CD4-positive, alpha-beta memory T cell (primary cell): ENCODE results near the gene STX16. TPM values are rescaled to one million over a fixed set of nuclear protein-coding genes. Genes with fewer than 3 reads are reported as not detected.
A peak's percentile ranks its signal among the peaks of the same experiment; 100 is the strongest.

ENCODE experiments used
- CTCF ChIA-PET: fragments of 350-600 bp; sonication (Branson Sonifier 250); formaldehyde crosslinking; loops from one replicate; lab custom pipeline; 2021; ENCODE audit warnings: inconsistent platforms; ENCODE audit not compliant: partially characterized antibody; lab: Charles Lee
- POLR2A ChIA-PET: fragments of 350-600 bp; sonication (Branson Sonifier 250); formaldehyde crosslinking; loops from one replicate; lab custom pipeline; 2021; ENCODE audit not compliant: partially characterized antibody; lab: Charles Lee
- DNase-seq, 5 donors: peaks; one replicate each; pipeline versions ENCODE4 v3.0.0 to v3.0.0-alpha.2; 2020 to 2022; ENCODE audit warnings: mixed read lengths in 1 of 5
- H3K27ac ChIP-seq: one replicate; pipeline ENCODE4 v1.7.0; 2013; ENCODE audit warnings: low read depth, low read length
- H3K27me3 ChIP-seq: 2 replicates; pipeline ENCODE4 v1.7.0; 2013; ENCODE audit warnings: mild to moderate bottlenecking, low read length, moderate library complexity; ENCODE audit not compliant: insufficient read depth
- H3K36me3 ChIP-seq: 2 replicates; pipeline ENCODE4 v1.7.0; 2013; ENCODE audit warnings: mild to moderate bottlenecking, low read length, moderate library complexity; ENCODE audit not compliant: insufficient read depth
- H3K4me1 ChIP-seq: 2 replicates; pipeline ENCODE4 v1.7.0; 2013; ENCODE audit warnings: mild to moderate bottlenecking, low read length, moderate library complexity; ENCODE audit not compliant: insufficient read depth
- H3K4me3 ChIP-seq, 2 donors: one replicate each; pipeline ENCODE4 v1.7.0; 2013; ENCODE audit warnings: low read length in 2 of 2, mild to moderate bottlenecking in 1 of 2
- H3K9me3 ChIP-seq, 2 donors: one replicate each; pipeline ENCODE4 v1.7.0; 2013; ENCODE audit warnings: low read length in 2 of 2, control low read depth in 1 of 2; ENCODE audit not compliant: control insufficient read depth in 1 of 2
- H3K27ac Mint-ChIP-seq, 7 donors: one replicate each; pipeline ENCODE4 v1.8.0; 2020 to 2021; ENCODE audit warnings: mixed read lengths in 7 of 7, mild to moderate bottlenecking in 6 of 7, inconsistent platforms in 3 of 7, moderate library complexity in 3 of 7
- H3K27me3 Mint-ChIP-seq, 2 donors: one replicate each; pipeline ENCODE4 v1.8.0; 2020 to 2021; ENCODE audit warnings: mixed read lengths in 2 of 2
- H3K36me3 Mint-ChIP-seq, 2 donors: one replicate each; pipeline ENCODE4 v1.8.0; 2020 to 2021; ENCODE audit warnings: mixed read lengths in 2 of 2, inconsistent platforms in 1 of 2, mild to moderate bottlenecking in 1 of 2
- H3K4me1 Mint-ChIP-seq, 4 donors: one replicate each; pipeline ENCODE4 v1.8.0; 2020 to 2021; ENCODE audit warnings: mixed read lengths in 4 of 4, mild to moderate bottlenecking in 1 of 4
- H3K4me3 Mint-ChIP-seq, 8 donors: one replicate each; pipeline ENCODE4 v1.8.0; 2020 to 2021; ENCODE audit warnings: mixed read lengths in 8 of 8, mild to moderate bottlenecking in 7 of 8, moderate library complexity in 6 of 8, inconsistent platforms in 3 of 8
- H3K9me3 Mint-ChIP-seq, 8 donors: one replicate each; pipeline ENCODE4 v1.8.0; 2020 to 2021; ENCODE audit warnings: mixed read lengths in 8 of 8, mild to moderate bottlenecking in 5 of 8, inconsistent platforms in 3 of 8, moderate library complexity in 1 of 8
- intact Hi-C: fragments of 100-400 bp; cut with micrococcal nuclease; formaldehyde crosslinking; loops from one replicate; pipeline ENCODE4 v1.15.1; 2023
- polyA plus RNA-seq, 2 donors: library from polyadenylated mRNA; unstranded; fragments of 300-500 nt; fragmentation: Illumina TruSeq; gene quantifications; one replicate each; pipeline ENCODE4 v1.2.3, GENCODE V29; 2021
- total RNA-seq, 2 experiments: library from RNA; stranded (reverse); gene quantifications; one replicate each; pipeline ENCODE4 v1.2.3, GENCODE V29; 2021

Gene STX16
- total and polyA plus RNA-seq, 4 experiments from 2014 or later: 16.5 to 167 (median 91.3) TPM

- peaks cover 7 to 24% of the 10 kb centered on the region in 2 donors for H3K36me3 Mint-ChIP-seq
- H3K27me3 Mint-ChIP-seq: no peaks in the 10 kb centered on the region
- CTCF ChIA-PET: no interaction called here
- Histone ChIP-seq H3K27ac (no peak overlapping the region), H3K4me1 (peaks cover 16% of the 10 kb centered on the region), H3K4me3 (no peak overlapping the region), H3K27me3 (no peaks in the 10 kb centered on the region), H3K36me3 (peaks cover 10% of the 10 kb centered on the region), H3K9me3 (no peaks in the 10 kb centered on the region)
- POLR2A ChIA-PET: no interaction called here
- H3K9me3 Mint-ChIP-seq: no peaks in the 10 kb centered on the region
- intact Hi-C loops: no loop called here
- no peak overlapping the region for H3K4me3 Mint-ChIP-seq
- no peak for DNase-seq
- peaks cover 1 to 14% (median 9%) of the 10 kb centered on the region in 4 donors for H3K4me1 Mint-ChIP-seq
- H3K27ac Mint-ChIP-seq: no peak overlapping the region
Observed at GRCh38 chr20:58696411-58696961, 45.4 kb downstream of the STX16 start.

GRCh38 chr20:58697201-58697866 lies 46.3 kb downstream of the STX16 start:
- ChIA-PET POLR2A (no interaction called here), CTCF (no interaction called here)
- Mint-ChIP-seq H3K9me3 (no peaks in the 10 kb centered on the region), H3K4me1 (peaks cover 1 to 11% (median 7%) of the 10 kb centered on the region in 4 donors), H3K36me3 (peaks cover 9 to 29% of the 10 kb centered on the region in 2 donors), H3K27ac (peak overlapping the region in 2 of 7 donors; percentile 9 to 30), H3K4me3 (no peak overlapping the region), H3K27me3 (no peaks in the 10 kb centered on the region)
- peaks cover 16% of the 10 kb centered on the region for H3K4me1 ChIP-seq
- no peaks in the 10 kb centered on the region for H3K27me3 ChIP-seq
- peaks cover 10% of the 10 kb centered on the region for H3K36me3 ChIP-seq
- no peaks in the 10 kb centered on the region for H3K9me3 ChIP-seq
- H3K27ac ChIP-seq: no peak overlapping the region
- intact Hi-C loops: no loop called here
- no peak for DNase-seq
- no peak overlapping the region for H3K4me3 ChIP-seq

DNA sequence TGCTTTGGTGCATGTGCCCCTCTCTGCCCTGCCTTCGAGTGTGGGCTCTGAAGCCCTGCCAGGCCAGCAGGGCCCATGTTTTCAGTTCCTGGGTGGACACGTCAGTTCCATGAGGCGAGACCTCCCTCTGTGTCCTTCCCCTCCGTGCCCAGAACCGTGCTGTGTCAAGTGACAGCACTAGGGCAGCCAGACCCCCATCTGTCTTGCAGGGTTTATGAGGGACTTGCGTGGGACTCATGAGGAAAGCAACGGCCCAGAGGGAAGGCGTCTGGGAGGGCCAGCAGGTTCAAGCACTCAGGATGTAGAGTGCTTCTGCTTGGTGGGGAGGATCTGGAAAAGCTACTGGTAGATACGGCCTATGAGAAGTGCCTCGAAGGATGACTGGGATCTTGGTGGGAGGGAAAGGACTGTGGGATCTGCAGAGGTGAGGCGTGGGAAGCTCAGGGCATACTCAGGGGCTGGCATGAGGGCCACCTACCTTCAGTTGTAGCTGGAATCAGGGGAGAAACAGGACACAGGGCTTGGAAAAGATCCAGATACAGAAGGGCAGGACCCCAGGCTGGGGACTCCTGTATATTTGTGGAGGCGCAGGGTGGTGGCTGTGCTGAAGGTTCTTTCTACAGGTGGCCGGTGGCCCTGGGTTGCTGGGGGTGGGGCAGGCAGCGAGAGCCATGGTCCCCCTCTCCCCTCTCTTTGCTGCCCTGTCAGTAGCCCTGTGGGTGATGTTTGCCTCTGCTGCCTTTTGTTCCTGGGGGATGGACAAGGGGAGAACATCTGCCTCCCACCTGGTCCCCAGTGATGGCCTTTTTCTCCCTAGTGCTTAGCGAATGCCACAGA lies 47.0 kb downstream of the STX16 start:
- no peak overlapping the region for H3K4me3 ChIP-seq
- Mint-ChIP-seq H3K36me3 (peaks cover 17 to 35% of the 10 kb centered on the region in 2 donors), H3K4me1 (peaks cover 3 to 11% (median 7%) of the 10 kb centered on the region in 4 donors), H3K27ac (peak overlapping the region in 4 of 7 donors; percentile 51 to 89 (median 68)), H3K27me3 (no peaks in the 10 kb centered on the region), H3K4me3 (no peak overlapping the region), H3K9me3 (no peaks in the 10 kb centered on the region)
- H3K27me3 ChIP-seq: no peaks in the 10 kb centered on the region
- no peaks in the 10 kb centered on the region for H3K9me3 ChIP-seq
- ChIA-PET POLR2A (no interaction called here), CTCF (no interaction called here)
- DNase-seq: no peak
- peaks cover 14% of the 10 kb centered on the region for H3K36me3 ChIP-seq
- H3K4me1 ChIP-seq: peaks cover 16% of the 10 kb centered on the region
- intact Hi-C loops: no loop called here
- no peak overlapping the region for H3K27ac ChIP-seq

- Histone ChIP-seq H3K27ac (no peak overlapping the region), H3K27me3 (no peaks in the 10 kb centered on the region), H3K4me1 (peaks cover 8% of the 10 kb centered on the region), H3K9me3 (no peaks in the 10 kb centered on the region), H3K4me3 (no peak overlapping the region), H3K36me3 (peaks cover 23% of the 10 kb centered on the region)
- Mint-ChIP-seq H3K27ac (no peak overlapping the region), H3K4me3 (peak overlapping the region in 1 of 8 donors; percentile 50), H3K9me3 (no peaks in the 10 kb centered on the region), H3K36me3 (peaks cover 23 to 42% of the 10 kb centered on the region in 2 donors), H3K4me1 (peaks cover 0 to 7% (median 3%) of the 10 kb centered on the region in 4 donors), H3K27me3 (no peaks in the 10 kb centered on the region)
- DNase-seq: no peak
- POLR2A ChIA-PET: no interaction called here
- intact Hi-C loops: no loop called here
- CTCF ChIA-PET: interaction anchor here (0.6 kb wide), 1 partner anchor 49 kb away, joined by 3 read pairs; no protein-coding TSS in a partner anchor
Observed at GRCh38 chr20:58698741-58699622, 47.9 kb downstream of the STX16 start.

DNA sequence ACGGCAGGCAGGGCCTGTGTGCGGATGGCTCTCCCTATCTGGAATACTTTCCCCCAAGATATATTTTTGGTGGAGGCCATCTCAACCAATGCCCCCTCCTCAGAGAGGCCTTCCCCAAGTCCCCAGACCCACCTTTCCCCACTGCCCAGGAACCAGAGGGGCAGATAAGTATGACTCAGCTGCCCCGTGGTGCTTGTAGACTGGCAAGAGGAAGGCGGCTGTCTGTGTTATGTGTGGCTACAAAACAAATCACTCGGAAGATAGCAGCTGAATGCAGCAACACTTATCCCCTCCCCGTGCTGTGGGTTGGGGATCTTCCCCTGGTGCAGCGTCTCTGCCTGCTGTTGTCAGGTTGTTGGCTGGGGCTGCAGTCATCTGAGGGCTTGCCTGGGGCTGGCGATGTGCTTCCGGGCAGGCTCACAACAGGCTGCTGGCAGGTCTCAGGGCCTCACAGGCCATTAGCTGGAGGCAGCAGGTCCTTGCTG lies 48.6 kb downstream of the STX16 start:
- Mint-ChIP-seq H3K4me1 (peaks cover 0 to 2% (median under 1%) of the 10 kb centered on the region in 4 donors), H3K27ac (no peak overlapping the region)
- intact Hi-C loops: no loop called here

DNA sequence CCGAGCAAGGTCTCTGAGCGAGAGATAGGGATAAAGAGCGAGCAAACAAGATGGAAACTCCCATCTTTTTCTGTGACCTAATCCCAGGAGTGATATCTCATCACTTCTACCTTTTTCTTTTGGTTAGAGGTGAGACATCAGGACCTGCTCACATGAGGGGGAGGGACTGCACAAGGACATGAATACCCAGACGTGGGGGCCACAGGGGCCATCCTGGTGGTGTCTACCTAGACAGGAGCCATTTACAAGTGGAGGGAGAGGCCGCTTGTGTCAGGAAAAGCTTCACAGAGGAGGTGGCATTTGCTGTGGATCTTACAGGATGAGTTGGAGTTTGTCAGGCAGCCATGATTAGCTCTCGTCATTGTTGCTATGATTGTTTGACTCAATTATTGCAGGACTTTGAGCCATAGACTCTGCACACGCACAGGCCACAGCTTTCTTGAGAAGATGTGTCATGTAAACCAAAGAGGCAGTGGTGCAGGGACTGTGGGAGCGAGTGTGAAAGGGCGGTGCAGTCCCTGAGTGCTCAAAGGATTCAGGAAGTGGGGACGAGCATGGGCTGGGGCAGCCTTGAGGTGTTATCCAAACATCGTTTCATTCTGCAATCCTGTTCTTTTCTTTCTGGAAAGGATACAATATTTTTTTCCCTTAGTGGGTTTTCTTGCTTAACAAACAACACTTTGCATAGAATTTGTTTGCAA lies 49.2 kb downstream of the STX16 start:
- H3K27me3 ChIP-seq: no peaks in the 10 kb centered on the region
- CTCF ChIA-PET: interaction anchor here (0.6 kb wide), 1 partner anchor 50 kb away, joined by 3 read pairs; no protein-coding TSS in a partner anchor
- POLR2A ChIA-PET: interaction anchor here (1.4 kb wide), 1 partner anchor 49 kb away, joined by 5 read pairs; the partner anchor contains the start of gene STX16
- Mint-ChIP-seq H3K36me3 (peaks cover 29 to 51% of the 10 kb centered on the region in 2 donors), H3K27me3 (no peaks in the 10 kb centered on the region), H3K27ac (no peak overlapping the region), H3K4me3 (no peak overlapping the region), H3K4me1 (peaks cover 0 to 2% (median under 1%) of the 10 kb centered on the region in 4 donors), H3K9me3 (no peaks in the 10 kb centered on the region)
- no peaks in the 10 kb centered on the region for H3K4me1 ChIP-seq
- no peak for DNase-seq
- peaks cover 25% of the 10 kb centered on the region for H3K36me3 ChIP-seq
- H3K27ac ChIP-seq: no peak overlapping the region
- no peaks in the 10 kb centered on the region for H3K9me3 ChIP-seq
- no peak overlapping the region for H3K4me3 ChIP-seq
- intact Hi-C loops: no loop called here

More for the DNA sequence above, 48.6 kb downstream of the STX16 start:
- Histone ChIP-seq H3K36me3 (peaks cover 25% of the 10 kb centered on the region), H3K4me1 (peaks cover 3% of the 10 kb centered on the region), H3K27ac (no peak overlapping the region), H3K27me3 (no peaks in the 10 kb centered on the region), H3K4me3 (no peak overlapping the region), H3K9me3 (no peaks in the 10 kb centered on the region)
- no peak for DNase-seq
- Mint-ChIP-seq H3K36me3 (peaks cover 25 to 46% of the 10 kb centered on the region in 2 donors), H3K4me3 (peak overlapping the region in 1 of 8 donors; percentile 50), H3K27me3 (no peaks in the 10 kb centered on the region), H3K9me3 (no peaks in the 10 kb centered on the region)
- ChIA-PET POLR2A (interaction anchor here (1.4 kb wide), 1 partner anchor 48 kb away, joined by 5 read pairs; the partner anchor contains the start of gene STX16), CTCF (interaction anchor here (0.6 kb wide), 1 partner anchor 49 kb away, joined by 3 read pairs; no protein-coding TSS in a partner anchor)
